Cardiac fibroblast (primary cell): ENCODE measurements around the gene ARMC5.

Source experiments
- DNase-seq, 2 donors: peaks; one replicate each; pipeline versions ENCODE4 v3.0.0 to v3.0.0-alpha.2; 2010; ENCODE audit warnings: low read depth in 2 of 2
- H3K4me3 ChIP-seq, 2 donors: replicated peaks in 1 of 2; 1 replicate in 1 of 2; 2 replicates in 1 of 2; pipeline ENCODE4 v1.5.1; 2011; ENCODE audit warnings: low read depth in 2 of 2, low read length in 2 of 2, mild to moderate bottlenecking in 2 of 2, moderate library complexity in 1 of 2
- CTCF ChIP-seq: IDR thresholded peaks from one replicate; pipeline ENCODE4 v1.5.1; 2011; ENCODE audit warnings: low read depth, mild to moderate bottlenecking, low read length, inconsistent platforms

Gene ARMC5

GRCh38 chr16:31467858-31468257 is 8.6 kb downstream of the ARMC5 start:
- H3K4me3 ChIP-seq: no peak overlapping the region
- TF ChIP-seq CTCF: no peak
- DNase-seq: no peak

GRCh38 chr16:31470615-31471014 is 11.3 kb downstream of the ARMC5 start:
- no peak overlapping the region for H3K4me3 ChIP-seq
- no peak for DNase-seq
- no peak for TF ChIP-seq CTCF

GRCh38 chr16:31471241-31471874 is 12.1 kb downstream of the ARMC5 start:
- peak in 1 of 2 donors; percentile 34 for DNase-seq
- peak overlapping the region; percentile 84 to 87 for H3K4me3 ChIP-seq
- no peak for TF ChIP-seq CTCF

GRCh38 chr16:31471875-31472708 is 12.8 kb downstream of the ARMC5 start, which contains the start of gene TGFB1I1:
Gene TGFB1I1, plus strand, starts transcription at chr16:31472152. Its CDS starts 37 bp downstream, at chr16:31472189.
- TF ChIP-seq CTCF: no peak
- peak; percentile 84 to 86 for DNase-seq
- peak within 1 kb of the TSS; percentile 84 to 87 for H3K4me3 ChIP-seq

- H3K4me3 ChIP-seq: peak overlapping the region; percentile 84 to 87
- DNase-seq: peak; percentile 96 to 98
- peak; percentile 89 for TF ChIP-seq CTCF
Observed at GRCh38 chr16:31472709-31473203, 13.5 kb downstream of the ARMC5 start.

- no peak for DNase-seq
- peak overlapping the region in 1 of 2 donors; percentile 87 for H3K4me3 ChIP-seq
- no peak for TF ChIP-seq CTCF
Observed at GRCh38 chr16:31473264-31473984, 14.1 kb downstream of the ARMC5 start.
